ENCODE data around the gene STPG2. TPM values are rescaled to one million over a fixed set of nuclear protein-coding genes. Genes with fewer than 3 reads are reported as not detected.
A peak's percentile ranks its signal among the peaks of the same experiment; 100 is the strongest.

Gene STPG2
- polyA plus RNA-seq, 6 donors from 2014 or later: 0.17 to 0.55 (median 0.25) TPM; not detected in 3

DNA sequence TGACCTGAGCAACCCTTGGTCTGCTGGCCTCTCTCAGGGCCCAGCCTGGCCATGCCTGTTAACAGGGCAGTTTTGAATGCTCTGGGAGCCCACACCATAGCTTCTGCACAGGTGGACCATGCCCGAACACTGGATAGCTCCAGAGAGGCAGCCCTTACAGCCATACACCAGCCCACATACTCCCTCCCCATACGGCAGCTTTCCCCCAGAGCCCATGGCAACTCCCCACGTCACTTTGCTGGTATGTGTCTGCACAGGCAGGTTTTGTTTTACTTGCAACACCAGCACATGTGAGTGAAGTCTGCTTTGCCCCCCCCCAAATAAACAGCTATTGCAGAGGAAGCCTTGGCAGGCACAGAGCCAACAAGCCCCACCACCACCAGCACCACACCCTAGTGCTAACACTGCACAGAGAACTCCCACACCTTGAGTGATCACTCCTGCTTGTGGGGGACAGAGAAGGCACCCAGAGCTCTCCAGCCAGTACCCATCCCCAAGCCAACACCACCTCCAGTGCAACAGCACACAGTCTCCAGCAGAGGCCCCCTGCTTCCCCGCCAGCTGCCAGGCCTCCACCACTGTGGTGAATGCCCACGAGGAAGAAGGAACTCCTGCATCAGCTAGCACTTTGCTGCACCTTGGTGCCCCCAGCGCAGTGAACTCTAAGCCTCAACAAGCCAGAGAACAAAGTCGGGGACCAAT, 87.3 kb downstream of the STPG2 start:
- Mint-ChIP-seq H3K27me3 (peaks cover 0 to 13% (median 0%) of the 10 kb centered on the region in 3 donors), H3K36me3 (peaks cover 17 to 23% of the 10 kb centered on the region in 2 donors), H3K4me1 (no peaks in the 10 kb centered on the region), H3K27ac (no peak overlapping the region), H3K4me3 (no peak overlapping the region), H3K9me3 (peaks cover 11 to 42% (median 24%) of the 10 kb centered on the region in 7 donors)
- DNase-seq: no peak
- ATAC-seq (ENCODE audit: low read depth in 2 of 2): no peak

DNA sequence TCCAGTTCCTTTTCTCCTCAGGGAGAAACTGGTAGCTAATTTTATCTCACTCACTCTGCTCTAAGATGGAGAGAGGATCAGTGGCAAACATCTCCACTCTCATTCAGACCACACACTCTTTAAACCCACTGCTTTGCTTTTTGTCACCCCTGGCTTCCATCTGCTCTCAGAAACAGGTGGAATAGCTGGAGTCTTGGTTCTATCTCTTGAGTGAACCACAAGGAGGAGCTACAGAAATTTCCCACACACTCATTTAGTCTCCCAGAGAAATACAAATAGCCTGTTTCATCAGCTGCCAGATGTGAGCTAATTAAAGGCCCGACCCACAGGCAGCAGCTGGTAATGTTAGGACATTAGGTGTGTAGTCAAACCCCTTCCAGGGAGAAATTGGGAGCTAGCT, 96.6 kb downstream of the STPG2 start:
- H3K27ac Mint-ChIP-seq: no peak overlapping the region
- peaks cover 0 to 13% of the 10 kb centered on the region in 2 donors for H3K36me3 Mint-ChIP-seq
- H3K27me3 Mint-ChIP-seq: no peaks in the 10 kb centered on the region
- H3K9me3 Mint-ChIP-seq: peaks cover 6 to 22% (median 10%) of the 10 kb centered on the region in 7 donors
- ATAC-seq (ENCODE audit: low read depth in 2 of 2): no peak
- no peaks in the 10 kb centered on the region for H3K4me1 Mint-ChIP-seq
- DNase-seq: no peak
- H3K4me3 Mint-ChIP-seq: no peak overlapping the region

DNA sequence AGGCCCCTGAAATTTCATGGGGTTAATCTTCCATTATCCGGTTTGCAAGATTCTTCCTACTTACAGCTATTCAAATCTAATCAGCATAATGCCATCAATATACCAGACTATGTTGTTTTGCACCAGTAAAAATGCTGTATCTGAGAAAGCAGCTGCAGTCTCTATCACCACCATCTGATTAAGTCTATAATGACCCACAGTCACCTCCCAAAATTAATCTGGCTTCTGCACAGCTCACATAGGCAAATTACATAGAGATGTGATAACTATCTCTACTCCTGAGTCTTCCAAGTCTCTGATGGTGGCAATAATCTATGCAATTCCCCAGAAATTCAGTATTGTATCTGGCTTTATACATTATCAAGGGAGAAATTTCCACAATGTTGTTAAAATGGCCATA, 113.2 kb downstream of the STPG2 start:
- DNase-seq: no peak
- no peak overlapping the region for H3K4me3 Mint-ChIP-seq
- ATAC-seq (ENCODE audit: low read depth in 2 of 2): no peak
- no peaks in the 10 kb centered on the region for H3K27me3 Mint-ChIP-seq
- H3K27ac Mint-ChIP-seq: no peak overlapping the region
- peaks cover 3 to 7% of the 10 kb centered on the region in 2 donors for H3K36me3 Mint-ChIP-seq
- H3K4me1 Mint-ChIP-seq: no peaks in the 10 kb centered on the region
- peaks cover 9 to 49% (median 14%) of the 10 kb centered on the region in 7 donors for H3K9me3 Mint-ChIP-seq

DNA sequence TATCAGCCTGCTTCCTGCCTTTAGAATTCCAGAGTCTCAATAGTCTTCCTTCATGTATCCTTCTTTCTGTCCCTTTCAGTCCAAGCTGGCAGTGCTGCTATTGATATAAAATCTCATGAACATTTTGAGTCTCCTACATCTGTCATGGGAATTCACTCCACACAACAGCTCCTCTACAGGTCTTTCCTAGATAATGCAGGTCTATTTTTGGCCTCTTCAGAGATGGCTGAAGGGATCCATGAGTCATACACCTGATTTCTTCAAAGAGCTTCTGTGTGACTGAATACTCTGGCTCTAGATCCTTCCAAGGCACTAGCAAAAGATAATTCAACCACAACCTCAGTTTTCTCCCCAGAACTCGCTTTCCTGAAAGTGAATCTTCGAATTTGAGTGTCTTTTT, 115.4 kb downstream of the STPG2 start:
- no peaks in the 10 kb centered on the region for H3K27me3 Mint-ChIP-seq
- H3K36me3 Mint-ChIP-seq: peaks cover 0 to 4% of the 10 kb centered on the region in 2 donors
- no peak overlapping the region for H3K27ac Mint-ChIP-seq
- no peak for ATAC-seq (ENCODE audit: low read depth in 2 of 2)
- H3K4me3 Mint-ChIP-seq: no peak overlapping the region
- H3K9me3 Mint-ChIP-seq: peaks cover 7 to 47% (median 18%) of the 10 kb centered on the region in 7 donors
- H3K4me1 Mint-ChIP-seq: no peaks in the 10 kb centered on the region
- DNase-seq: no peak

DNA sequence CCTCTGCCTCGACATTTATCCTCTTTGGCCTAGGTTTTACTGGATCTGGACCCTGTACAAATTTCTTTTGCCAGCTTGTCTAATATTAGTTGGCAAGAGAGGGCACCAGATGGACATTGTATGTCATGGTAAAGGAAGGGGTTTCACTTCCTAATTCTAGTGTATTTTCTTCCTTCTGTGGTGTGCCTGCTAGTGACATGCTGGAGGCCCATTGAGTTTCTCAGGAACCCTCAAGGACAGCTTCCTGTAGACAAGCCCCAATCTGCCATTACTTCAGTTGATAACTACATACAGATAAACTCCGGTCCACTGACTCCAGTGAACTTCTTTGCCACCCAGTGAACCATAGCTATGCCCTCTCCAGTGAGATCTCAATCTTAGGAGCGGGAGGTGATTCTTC, 116.9 kb downstream of the STPG2 start:
- ATAC-seq (ENCODE audit: low read depth in 2 of 2) (no peak), DNase-seq (no peak)
- Mint-ChIP-seq H3K27me3 (no peaks in the 10 kb centered on the region), H3K27ac (no peak overlapping the region), H3K4me1 (no peaks in the 10 kb centered on the region), H3K4me3 (no peak overlapping the region), H3K9me3 (peaks cover 3 to 38% (median 16%) of the 10 kb centered on the region in 7 donors), H3K36me3 (no peaks in the 10 kb centered on the region)

DNA sequence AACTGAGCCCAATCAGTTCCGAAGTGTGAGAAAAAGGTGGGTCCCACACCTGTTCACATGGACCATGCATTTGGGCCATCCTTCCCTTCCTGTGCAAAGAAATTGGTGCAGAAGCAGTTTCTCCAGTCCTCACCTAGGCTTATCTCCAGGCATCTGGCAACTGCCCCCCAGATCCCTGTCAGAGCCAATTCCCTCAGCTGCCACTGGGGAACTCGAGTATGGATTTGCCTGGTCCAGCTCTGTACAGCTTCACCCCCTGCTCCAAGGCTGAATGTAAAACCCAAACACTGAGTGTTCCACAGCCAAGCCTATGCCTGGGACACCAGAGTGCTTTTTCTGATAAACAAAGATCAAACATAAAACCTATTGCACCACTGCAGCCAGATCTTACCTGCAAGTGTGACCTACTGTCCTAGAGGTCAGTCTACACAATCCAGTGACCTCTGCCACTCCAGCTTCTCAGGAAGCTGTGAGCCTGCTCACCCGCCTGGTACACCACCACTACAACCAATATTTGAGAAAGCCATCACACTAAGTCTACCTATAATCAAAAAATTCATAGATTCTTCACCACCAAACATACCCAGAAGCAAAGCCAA, 136.4 kb downstream of the STPG2 start:
- Mint-ChIP-seq H3K27me3 (no peaks in the 10 kb centered on the region), H3K4me1 (no peaks in the 10 kb centered on the region), H3K9me3 (peaks cover 9 to 53% (median 27%) of the 10 kb centered on the region in 7 donors), H3K36me3 (peaks cover 3 to 21% of the 10 kb centered on the region in 2 donors), H3K27ac (no peak overlapping the region), H3K4me3 (no peak overlapping the region)
- ATAC-seq (ENCODE audit: low read depth in 2 of 2): no peak
- DNase-seq: no peak

DNA sequence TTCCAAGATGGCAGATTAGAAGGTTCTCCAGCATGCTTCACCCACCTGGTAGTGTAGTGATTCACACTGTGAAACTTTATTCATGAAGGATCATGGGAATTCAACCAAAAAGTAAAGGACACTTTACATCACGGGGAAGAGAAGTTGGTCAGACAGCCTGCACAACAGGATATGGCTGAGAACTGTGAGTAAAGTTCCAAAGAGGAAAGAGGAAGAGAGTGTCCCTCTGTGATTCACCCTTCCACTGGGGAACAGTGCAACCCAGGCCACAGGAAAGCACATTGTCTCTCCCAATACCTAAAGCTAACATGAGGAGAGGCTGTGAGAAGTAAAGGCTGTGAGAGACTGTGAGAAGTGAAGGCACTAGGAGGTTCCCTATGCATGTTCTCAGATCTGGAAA, 137.2 kb downstream of the STPG2 start:
- H3K27ac Mint-ChIP-seq: no peak overlapping the region
- H3K36me3 Mint-ChIP-seq: peaks cover 0 to 18% of the 10 kb centered on the region in 2 donors
- H3K27me3 Mint-ChIP-seq: no peaks in the 10 kb centered on the region
- DNase-seq (no peak), ATAC-seq (ENCODE audit: low read depth in 2 of 2) (no peak)
- H3K4me3 Mint-ChIP-seq: no peak overlapping the region
- H3K9me3 Mint-ChIP-seq: peaks cover 8 to 44% (median 19%) of the 10 kb centered on the region in 7 donors
- H3K4me1 Mint-ChIP-seq: no peaks in the 10 kb centered on the region

DNA sequence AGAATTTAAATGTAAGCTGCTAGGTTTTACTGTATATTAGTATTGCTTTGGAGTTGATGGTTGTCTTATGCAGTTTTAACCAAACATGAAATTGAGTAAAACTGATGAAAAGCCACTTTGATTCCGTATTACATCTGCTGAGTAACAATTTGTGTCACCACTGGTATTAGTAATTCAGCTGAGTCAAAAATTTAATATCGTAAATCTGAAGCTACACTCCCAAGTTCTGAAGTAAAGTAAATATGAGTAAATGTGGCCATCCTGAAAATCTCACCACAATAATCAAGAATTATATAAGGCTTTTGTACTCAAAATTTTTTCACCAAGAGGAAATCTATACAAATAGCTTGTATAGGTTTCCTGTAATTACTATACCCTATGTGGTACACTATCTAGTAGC, 142.3 kb downstream of the STPG2 start:
- no peak overlapping the region for H3K4me3 Mint-ChIP-seq
- no peak for DNase-seq
- ATAC-seq (ENCODE audit: low read depth in 2 of 2): no peak
- H3K27ac Mint-ChIP-seq: no peak overlapping the region
- peaks cover 0 to 13% (median 7%) of the 10 kb centered on the region in 7 donors for H3K9me3 Mint-ChIP-seq
- no peaks in the 10 kb centered on the region for H3K4me1 Mint-ChIP-seq
- no peaks in the 10 kb centered on the region for H3K27me3 Mint-ChIP-seq
- H3K36me3 Mint-ChIP-seq: peaks cover 0 to 2% of the 10 kb centered on the region in 2 donors

DNA sequence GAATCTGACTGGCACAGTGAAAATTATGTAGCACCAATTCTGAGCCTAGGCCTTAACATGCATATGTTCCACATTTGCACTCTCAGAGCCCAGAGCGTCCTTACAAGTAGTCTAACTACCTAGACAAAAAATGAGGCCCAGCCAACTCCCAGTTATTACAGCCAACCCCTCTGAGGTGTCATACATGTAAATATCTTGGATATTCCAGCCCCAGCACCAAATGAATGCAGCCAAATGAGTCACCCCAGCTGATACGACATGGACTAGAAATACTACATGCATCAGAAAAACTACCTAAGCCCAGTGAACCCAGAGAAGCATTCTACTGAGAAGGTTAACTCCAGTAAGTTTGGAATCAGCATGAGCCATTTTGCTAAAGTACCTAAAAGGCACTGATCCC, 145.1 kb downstream of the STPG2 start:
- DNase-seq (no peak), ATAC-seq (ENCODE audit: low read depth in 2 of 2) (no peak)
- H3K9me3 Mint-ChIP-seq: peaks cover 10 to 33% (median 16%) of the 10 kb centered on the region in 7 donors
- H3K27me3 Mint-ChIP-seq: no peaks in the 10 kb centered on the region
- no peaks in the 10 kb centered on the region for H3K4me1 Mint-ChIP-seq
- peak overlapping the region in 1 of 6 donors; percentile 51 for H3K27ac Mint-ChIP-seq
- peaks cover 0 to 8% of the 10 kb centered on the region in 2 donors for H3K36me3 Mint-ChIP-seq
- H3K4me3 Mint-ChIP-seq: no peak overlapping the region

DNA sequence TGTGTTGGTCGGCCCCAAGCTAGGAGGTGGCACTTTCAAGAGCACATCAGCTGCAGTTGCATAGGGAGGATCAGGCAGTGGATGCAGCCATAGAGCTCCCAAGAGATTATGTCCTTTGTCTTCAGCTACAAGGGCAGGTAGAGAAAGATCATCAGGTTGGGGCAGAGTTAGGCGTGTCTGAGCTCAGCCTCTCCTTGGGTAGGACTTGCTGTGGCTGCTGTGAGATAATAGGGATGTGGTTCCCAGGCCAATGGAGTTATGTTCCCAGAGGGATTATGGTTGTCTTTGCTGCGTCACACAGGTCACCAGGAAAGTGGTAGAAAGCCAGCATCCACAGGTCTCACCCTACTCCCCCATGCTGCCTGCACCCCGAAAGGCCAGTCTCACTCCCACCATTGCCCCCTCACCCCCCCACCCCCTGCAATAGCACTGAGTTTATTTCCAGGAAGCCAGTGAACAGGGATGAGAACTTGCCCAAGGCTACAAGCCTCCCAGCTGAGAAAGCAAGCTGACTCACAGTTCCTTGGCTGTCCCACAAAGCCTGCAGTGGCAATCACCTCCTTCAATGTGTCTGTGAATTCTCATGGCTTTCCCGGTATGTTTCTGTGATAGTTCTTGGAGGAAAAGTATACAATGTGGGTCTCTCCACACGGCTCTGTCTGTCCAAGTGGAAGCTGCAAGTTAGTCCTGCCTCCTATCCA, 148.4 kb downstream of the STPG2 start:
- H3K4me1 Mint-ChIP-seq: no peaks in the 10 kb centered on the region
- ATAC-seq (ENCODE audit: low read depth in 2 of 2): no peak
- H3K4me3 Mint-ChIP-seq: no peak overlapping the region
- peaks cover 16 to 43% (median 21%) of the 10 kb centered on the region in 7 donors for H3K9me3 Mint-ChIP-seq
- no peak for DNase-seq
- no peaks in the 10 kb centered on the region for H3K27me3 Mint-ChIP-seq
- no peak overlapping the region for H3K27ac Mint-ChIP-seq
- peaks cover 0 to 8% of the 10 kb centered on the region in 2 donors for H3K36me3 Mint-ChIP-seq

DNA sequence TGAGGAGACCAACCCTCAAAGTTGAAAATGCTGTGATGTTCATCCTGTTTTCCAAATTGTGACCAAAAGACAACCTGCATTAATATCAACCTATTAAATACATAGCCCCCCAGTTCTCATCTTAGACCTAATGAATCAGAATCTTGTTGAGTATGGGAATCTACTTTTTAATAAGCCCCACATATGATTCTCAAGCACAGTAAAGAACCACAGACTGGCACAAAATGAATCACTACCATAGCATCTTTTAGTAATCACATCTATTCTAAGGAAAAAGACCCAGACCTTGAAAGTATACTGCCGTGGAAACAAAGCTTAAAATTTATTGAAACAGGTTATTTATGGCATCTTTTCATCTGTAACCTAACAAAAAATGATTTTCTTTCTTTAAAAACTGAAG, 152.9 kb downstream of the STPG2 start:
- no peak for DNase-seq
- Mint-ChIP-seq H3K27ac (no peak overlapping the region), H3K4me3 (no peak overlapping the region), H3K9me3 (peaks cover 7 to 29% (median 14%) of the 10 kb centered on the region in 7 donors), H3K27me3 (no peaks in the 10 kb centered on the region), H3K36me3 (peaks cover 0 to 8% of the 10 kb centered on the region in 2 donors), H3K4me1 (no peaks in the 10 kb centered on the region)
- no peak for ATAC-seq (ENCODE audit: low read depth in 2 of 2)

DNA sequence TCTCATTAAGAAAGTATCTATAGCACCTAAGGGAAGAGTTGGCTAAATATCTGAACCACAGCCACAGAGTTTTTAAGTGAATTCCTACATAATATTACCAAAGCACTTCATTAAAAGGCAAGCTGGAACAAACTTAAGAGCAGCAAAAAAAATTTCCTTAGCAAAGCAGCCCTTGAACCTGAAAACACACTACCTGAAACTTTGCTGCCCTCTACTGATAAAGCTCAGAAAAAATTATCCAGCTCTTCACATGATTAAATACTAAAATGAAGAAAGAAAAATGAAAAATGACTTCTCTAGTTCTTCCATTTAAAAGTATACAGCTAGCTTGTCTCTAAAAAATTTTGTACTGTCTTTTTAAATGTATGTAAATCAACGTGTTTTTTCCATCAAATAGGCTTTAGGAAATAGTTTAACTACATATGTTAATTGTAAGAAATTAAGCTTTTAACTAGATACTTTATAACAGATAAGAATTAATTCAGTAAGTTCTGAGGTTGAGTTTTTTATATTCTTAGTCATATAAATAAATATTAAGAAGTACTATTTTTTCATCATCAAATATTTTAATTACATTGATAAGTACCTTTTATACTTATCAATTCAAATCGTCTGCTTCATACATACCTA, 156.1 kb downstream of the STPG2 start:
- no peaks in the 10 kb centered on the region for H3K36me3 Mint-ChIP-seq
- ATAC-seq (ENCODE audit: low read depth in 2 of 2) (no peak), DNase-seq (no peak)
- H3K4me1 Mint-ChIP-seq: no peaks in the 10 kb centered on the region
- no peak overlapping the region for H3K27ac Mint-ChIP-seq
- no peaks in the 10 kb centered on the region for H3K27me3 Mint-ChIP-seq
- H3K4me3 Mint-ChIP-seq: no peak overlapping the region
- peaks cover 0 to 7% (median 2%) of the 10 kb centered on the region in 7 donors for H3K9me3 Mint-ChIP-seq

DNA sequence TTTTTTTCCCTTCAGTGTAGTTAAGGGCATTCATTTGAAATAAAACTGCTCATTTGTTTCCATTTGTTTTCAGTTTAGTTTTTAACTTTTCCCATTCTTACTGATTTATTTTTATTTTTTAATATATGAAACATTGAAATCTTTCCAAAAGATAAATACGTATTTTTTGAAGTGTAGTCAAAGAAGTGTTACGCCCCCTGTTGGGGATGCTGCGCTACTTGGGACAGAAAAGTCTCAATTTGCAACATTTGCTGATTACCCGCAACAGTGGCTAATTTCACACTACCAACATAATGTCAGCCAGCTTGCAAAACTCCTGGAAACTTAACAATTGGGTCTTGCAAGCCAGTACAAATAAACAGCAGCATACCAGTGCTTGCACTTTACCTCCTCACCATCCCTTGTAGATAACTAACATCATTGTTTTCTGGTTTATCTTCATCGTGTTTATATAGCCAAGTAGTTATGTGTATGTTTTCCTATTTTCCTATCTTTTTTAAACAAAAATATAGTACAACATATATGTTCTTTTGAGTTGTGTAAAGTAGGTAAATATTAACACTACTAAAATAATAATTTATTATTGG, 158.6 kb downstream of the STPG2 start:
- no peak for ATAC-seq (ENCODE audit: low read depth in 2 of 2)

More for the DNA sequence above, 158.6 kb downstream of the STPG2 start:
- H3K27me3 Mint-ChIP-seq: no peaks in the 10 kb centered on the region
- H3K4me1 Mint-ChIP-seq: no peaks in the 10 kb centered on the region
- H3K4me3 Mint-ChIP-seq: no peak overlapping the region
- H3K36me3 Mint-ChIP-seq: no peaks in the 10 kb centered on the region
- no peak for DNase-seq
- H3K27ac Mint-ChIP-seq: no peak overlapping the region
- H3K9me3 Mint-ChIP-seq: peaks cover 0 to 1% (median 0%) of the 10 kb centered on the region in 7 donors
